Fibroblast of skin of right quadriceps (primary cell): Measurements from ENCODE around the gene ZNF462.
"Not testable (repeated sequence)": the region's sequence is repeated elsewhere in the genome, so short reads cannot be mapped to it uniquely, and the experiment has no call there.

Experiments used
- DNase-seq: peaks from one replicate; pipeline ENCODE4 v3.0.0-alpha.2; 2013

ZNF462 gene, protein sequence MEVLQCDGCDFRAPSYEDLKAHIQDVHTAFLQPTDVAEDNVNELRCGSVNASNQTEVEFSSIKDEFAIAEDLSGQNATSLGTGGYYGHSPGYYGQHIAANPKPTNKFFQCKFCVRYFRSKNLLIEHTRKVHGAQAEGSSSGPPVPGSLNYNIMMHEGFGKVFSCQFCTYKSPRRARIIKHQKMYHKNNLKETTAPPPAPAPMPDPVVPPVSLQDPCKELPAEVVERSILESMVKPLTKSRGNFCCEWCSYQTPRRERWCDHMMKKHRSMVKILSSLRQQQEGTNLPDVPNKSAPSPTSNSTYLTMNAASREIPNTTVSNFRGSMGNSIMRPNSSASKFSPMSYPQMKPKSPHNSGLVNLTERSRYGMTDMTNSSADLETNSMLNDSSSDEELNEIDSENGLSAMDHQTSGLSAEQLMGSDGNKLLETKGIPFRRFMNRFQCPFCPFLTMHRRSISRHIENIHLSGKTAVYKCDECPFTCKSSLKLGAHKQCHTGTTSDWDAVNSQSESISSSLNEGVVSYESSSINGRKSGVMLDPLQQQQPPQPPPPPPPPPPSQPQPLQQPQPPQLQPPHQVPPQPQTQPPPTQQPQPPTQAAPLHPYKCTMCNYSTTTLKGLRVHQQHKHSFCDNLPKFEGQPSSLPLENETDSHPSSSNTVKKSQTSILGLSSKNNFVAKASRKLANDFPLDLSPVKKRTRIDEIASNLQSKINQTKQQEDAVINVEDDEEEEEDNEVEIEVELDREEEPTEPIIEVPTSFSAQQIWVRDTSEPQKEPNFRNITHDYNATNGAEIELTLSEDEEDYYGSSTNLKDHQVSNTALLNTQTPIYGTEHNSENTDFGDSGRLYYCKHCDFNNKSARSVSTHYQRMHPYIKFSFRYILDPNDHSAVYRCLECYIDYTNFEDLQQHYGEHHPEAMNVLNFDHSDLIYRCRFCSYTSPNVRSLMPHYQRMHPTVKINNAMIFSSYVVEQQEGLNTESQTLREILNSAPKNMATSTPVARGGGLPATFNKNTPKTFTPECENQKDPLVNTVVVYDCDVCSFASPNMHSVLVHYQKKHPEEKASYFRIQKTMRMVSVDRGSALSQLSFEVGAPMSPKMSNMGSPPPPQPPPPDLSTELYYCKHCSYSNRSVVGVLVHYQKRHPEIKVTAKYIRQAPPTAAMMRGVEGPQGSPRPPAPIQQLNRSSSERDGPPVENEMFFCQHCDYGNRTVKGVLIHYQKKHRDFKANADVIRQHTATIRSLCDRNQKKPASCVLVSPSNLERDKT (N-terminal part only)

DNA sequence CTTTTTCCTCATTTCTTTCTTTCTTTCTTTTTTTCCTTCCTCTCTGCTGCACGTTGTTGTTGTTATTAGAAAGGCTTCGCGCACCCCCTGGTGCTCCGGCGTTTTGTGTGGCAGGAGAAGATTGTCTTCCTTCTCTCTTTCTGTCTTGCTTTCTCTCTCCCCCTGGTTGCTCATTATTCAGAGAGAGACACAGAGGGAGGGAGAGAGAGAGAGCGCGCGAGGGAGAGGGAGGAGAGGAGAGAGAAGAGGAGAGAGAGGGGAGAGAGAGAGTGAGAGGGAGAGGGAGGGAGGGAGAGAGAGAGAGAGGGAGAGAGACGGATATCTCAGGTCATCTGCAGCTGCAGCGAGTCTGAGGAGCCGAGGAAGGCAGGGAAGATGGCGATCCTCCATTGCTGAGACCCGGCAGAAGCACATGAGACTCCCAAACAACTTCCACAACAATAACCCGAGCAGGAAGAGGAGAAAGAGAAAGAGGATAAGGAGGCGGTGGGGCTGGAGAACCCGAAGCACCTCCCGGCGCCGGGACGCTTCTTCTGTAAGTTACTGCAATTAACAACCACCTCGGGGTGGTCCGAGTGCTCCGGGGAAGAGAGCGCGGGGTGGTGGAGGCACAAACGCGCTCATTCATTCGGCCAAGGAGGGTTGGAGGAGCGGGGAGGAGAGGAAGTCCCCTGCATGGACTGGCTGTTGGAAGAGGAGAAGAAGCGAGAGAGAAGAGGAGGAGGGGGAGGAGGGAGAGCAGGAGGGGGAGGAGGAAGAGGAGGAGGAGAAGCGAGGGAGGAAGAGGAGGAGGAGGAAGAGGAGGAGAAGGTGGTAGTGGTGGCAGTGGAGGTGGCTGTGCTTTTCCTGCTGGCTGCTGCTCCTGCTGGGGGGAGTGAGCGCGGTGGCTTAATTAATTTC lies at the start of gene ZNF462:
ZNF462 (plus strand) TSS at position 346 of the 900 bp plus-strand sequence. CDS start 60,218 bp downstream, outside the sequence.
- peak; percentile 81 for DNase-seq

DNA sequence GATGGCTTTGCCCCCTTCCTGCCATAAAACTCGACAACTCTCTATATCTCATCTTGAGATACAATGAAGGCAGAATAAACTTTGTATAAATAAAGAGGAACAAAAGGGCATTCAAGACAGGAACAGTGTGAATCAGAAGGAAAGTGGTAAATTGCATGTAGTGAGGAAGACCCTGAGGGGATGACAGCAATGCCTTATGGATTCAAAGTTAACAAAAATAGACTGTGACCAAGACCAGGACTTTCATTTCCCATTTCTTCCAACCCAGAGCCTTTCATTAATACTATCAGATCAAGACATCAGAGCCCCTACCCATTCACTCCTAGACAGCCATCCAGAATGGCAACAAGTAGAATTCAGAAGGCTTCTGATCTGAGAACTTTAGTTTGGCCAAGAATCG lies 46.4 kb upstream of the ZNF462 start:
- DNase-seq: no peak

DNA sequence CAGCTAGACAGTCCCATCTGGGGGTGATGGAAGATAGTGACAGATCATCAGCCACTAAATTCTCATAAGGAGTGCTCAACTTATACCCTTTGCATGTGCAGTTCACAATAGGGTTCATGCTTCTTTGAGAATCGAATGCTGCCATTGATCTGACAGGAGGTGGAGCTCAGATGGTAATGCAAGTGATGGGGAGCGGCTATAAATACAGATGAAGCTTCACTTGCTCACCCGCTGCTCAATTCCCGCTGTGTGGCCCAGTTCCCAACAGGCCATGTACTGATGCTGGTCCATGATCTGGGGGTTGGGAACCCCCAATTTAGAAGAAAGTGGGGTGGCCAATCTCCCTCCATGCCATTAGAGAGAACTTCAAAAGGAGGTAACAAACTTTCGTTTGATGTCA lies 44.9 kb upstream of the ZNF462 start:
- DNase-seq: no peak

DNA sequence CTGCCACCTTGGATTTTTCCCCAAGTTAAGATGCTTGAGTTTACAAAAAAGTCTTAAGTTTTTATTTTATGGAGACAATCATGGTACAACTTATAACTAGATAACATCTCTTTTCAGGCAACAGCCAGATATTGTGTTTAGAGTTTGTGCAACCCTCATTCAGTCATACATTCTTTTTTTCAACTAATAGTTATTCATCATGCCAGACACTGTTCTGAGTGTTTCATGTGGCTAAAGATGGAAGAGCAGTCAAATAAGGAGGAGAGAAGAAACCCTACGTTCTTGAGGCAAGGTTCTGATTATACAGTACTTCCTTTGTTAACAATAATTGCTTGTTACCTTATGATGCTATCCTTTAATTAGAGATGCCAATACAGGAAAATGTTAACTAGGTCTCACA lies 42.1 kb upstream of the ZNF462 start:
- DNase-seq: no peak

DNA sequence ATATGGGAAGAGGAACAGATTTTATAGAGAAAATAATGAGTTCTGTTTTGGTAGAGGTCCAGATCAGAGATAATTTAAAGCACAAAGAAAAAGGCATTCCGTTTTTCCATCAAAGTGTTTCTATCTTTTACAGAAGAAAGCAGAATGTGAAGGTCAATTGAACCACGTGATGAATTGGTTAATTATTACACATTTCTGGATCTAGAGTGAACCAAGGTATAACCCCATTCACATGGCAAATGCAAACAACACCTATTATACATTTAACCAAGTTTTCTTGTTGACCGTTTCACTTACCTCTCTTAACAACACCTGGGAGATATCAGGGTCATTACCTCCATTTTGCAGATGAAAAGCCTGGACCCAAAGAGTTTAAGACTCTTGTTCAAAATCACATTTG lies 34.9 kb upstream of the ZNF462 start:
- DNase-seq: no peak

DNA sequence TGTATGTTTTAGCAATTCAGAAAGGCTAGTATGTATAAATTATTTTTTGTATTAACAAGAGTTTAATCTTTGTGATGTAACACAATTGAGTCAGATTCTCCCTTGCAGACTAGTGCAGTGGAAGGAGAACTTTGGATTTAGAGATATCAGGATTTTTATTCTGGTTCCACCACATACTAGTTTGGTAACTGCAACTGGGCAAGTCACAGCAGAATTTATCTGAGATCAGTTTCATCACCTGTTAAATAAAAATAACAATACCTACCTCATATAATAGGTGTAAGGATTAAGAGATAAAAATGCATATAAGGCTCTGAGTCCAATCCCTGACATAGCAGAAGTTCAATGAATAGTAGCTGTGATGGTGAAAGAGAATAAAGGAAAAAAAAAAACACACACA lies 34.0 kb upstream of the ZNF462 start:
- no peak for DNase-seq

DNA sequence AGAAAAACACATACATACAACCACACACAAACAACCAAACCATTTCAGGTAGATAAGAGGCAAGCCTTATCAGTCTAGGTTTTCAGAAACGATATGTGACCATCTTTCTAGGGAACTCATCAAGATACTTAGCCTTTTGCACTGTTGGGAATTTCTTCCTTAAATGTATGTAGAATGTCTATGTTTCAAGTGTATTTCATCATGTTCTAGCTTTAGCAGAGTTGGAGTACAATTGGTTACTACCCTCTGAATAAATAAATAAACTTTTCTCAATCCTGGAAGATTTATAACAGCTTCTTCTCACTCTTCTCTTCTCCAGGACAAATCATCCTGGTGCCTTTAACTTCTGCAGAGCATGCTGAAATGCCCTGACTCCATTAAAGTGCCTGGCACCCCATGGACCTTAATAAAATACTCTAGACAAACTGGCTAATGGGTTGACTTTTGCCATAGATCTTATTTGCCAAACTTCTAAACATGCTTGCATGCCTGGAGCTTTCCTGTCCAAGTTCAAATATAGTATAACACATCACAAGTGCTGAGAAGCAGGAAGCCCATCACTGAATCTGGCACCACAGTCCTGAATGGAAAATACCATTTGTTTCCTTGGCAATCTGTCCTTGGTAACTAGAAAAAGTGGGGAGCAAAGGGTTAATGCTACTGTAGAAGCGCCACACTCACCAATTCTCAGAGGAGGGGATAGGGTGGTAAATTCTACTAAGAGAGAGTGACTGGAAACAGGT lies 33.1 kb upstream of the ZNF462 start:
- DNase-seq: no peak

DNA sequence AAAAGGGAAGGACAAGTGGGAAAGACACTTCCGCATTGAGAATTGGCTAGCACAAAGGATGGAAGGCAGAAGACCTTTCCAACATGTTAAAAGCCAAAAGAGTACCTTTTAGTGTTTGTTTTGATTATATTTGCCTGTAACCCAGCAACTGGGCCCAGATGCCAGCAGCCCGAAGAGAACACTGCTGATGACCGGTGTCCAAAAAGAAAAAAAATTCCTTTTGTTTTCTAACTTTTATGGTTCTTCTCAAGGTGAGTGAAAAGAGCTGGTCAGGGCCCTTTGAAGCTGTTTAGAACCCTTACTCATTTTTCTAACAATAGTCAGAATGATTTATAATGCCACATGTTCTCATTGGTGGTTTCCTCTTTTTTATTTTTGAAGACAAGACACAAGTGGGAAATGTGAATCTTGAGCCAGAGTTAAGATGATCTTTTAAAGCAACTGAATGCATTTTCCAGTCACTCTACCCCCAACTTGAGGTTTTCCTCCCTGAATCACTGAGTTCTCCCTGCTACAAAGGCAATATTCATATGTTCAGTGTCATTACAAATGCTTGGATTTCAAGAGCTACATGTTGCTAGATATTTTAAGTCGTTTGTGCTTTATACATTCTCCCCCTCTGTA lies 32.3 kb upstream of the ZNF462 start:
- DNase-seq: peak; percentile 18

DNA sequence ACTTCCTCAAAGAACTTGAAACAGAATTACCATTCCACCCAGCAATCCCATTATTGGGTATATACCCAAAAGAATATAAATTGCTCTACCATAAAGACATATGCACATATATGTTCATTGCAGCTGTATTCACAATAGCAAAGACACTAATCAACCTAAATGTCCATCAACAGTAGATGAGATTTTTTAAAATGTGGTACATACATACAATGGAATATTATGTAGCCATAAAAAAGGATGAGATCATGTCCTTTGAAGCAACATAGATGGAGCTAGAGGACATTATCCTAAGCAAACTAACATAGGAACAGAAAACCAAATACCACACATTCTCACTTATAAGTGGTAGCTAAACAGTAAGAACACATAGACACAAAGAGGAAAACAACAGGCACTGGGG lies 28.1 kb upstream of the ZNF462 start:
- no peak for DNase-seq

DNA sequence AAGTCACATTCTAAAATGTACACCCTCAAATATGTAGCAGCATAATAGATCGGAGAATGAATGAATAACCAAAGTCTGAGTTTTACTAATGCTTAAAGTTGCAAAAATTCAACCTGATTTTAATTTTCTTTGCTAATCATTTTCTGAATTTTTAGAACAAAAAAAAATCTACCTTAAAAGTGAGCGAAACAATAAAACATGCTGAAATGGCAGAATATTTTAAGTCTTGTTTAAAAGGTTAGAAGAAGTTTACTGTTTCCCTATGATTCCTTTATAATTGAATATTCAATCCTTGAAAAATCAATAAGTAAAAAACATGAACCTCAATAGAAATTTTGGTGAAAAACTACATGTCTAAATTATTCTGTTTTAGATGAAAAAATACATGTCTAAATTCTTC lies 27.1 kb upstream of the ZNF462 start:
- no peak for DNase-seq

DNA sequence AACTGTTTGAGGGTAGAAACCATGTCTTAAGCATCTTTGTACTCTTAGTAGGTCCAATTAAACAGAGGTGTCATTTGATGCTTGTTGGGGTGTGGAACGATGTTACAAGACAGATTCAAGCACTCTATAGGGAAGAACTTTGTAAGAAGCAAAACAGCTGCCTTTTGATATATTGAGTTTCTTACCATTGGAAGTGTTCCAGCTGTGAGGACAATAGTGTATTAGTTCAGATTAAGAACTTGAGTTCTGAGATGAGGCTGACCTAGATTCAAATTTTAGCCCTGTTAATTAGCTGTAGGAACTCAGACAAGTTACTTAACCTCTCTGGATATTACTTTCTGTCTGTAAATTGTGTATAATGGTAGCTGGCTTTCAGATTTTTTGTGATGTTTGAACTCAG lies 19.6 kb upstream of the ZNF462 start:
- no peak for DNase-seq

DNA sequence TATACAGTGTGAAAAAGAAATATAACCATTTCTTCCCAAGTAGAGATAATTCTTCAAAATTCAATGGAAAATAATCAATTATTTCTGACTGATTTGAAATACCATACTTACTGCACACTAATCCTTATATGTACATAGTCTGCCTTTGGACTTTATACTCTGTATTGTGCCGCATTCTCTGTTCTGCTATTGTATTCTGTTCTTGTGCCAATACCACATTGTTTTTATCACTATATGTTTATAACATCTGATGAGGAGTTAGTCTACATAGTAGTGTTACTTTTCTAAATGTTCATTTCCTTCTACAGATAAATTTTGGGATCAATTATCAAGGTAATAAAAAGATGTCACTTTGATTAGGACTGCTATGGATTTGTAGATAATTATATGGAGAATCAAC lies 16.7 kb upstream of the ZNF462 start:
- no peak for DNase-seq

DNA sequence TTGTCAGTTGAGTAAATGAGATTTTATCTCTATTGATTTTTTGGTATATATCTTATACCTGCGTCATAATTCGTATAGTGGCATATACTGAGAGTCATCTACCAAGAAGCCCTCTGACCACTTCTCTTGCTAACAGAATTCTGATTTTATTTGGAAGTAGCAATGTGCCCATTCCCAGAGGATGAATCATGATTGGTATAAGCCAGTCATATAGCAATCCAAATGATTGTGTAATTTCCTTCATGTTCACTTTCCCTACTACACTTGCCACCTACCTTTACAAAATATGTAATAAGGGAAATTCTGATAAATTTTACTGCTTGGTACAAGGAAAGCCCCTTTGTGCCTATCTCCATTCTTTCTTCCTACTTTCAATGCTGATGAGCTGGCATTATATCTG lies 16.1 kb upstream of the ZNF462 start:
- peak; percentile 58 for DNase-seq

DNA sequence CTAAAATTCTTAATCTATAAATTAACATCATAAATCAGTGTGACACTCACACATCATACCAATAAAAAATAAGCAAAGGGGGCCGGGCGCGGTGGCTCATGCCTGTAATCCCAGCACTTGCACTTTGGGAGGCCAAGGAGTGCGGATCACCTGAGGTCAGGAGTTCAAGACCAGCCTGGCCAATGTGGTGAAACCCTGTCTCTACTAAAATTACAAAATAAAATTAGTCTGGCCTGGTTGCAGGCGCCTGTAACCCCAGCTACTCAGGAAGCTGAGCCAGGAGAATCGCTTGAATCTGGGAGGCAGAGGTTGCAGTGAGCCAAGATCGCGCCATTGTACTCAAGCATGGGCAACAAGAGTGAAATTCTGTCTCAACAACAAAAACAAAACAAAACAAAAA lies 11.3 kb upstream of the ZNF462 start:
- not testable (repeated sequence) for DNase-seq

DNA sequence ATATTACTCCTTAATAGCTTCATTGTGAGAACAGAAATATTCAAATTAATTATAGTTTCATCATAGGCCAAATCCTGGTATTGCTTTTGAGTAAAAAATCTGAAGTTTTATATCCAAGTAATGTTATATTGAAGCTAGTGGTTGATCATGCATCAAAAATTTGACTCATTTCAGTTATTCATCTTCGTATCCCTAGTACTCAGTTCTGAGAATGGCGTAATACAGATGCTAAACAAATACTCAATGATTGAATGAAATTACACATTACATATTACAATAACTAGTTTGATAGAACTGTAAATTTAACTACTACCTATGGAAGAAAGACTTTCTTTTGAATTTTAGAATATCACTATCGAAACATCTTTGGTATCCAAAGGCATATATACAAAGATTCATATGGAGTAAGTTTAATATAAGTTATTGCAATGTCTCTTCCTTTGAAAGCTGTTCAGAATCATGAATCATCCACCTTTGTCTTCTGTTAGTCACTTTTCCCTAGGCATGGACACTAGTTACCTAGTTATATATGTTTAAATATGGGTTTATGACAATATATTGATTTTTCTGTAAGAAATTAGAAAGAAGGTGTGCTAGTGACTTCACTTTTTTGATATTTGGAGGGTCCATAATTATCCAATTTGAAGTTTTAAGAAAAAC lies 5.0 kb upstream of the ZNF462 start:
- no peak for DNase-seq

DNA sequence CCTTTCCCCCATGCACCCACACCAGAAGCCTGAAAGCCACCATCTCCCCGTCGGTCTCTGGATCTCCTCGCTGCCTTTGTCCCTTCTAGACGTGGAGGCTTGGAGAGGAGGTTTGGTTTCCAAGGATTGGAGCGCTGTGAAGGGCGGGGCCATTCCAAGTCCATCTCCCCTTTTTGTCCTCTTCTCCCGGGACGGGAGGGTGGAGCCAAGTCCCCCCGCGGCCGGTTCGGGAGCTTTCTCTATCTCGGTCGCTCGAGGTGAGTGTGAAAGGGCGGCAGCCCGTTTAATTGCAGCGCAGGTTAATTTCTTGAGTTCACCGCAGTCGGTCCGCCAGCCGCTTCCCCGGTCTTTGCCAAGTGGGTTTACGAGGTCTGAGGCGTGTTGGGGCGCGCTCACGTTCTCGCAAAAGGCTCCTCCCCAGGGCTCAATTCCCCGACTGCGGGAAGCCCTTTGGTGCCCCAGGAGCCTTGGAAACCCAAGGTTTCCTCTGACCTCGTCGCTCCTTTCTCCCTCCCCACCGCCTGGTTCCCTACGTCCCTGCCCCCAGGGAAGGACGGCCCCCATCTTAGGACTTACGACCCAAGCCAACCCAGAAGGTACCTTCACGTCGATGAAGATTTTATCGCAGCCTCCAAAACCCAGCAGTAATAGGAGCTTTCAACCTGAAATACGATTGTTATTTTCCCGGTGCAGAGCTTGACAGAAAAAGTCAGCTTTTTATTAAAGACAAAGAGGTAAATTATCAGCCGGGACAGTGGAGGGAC lies 2.8 kb upstream of the ZNF462 start:
- DNase-seq: peak; percentile 32

DNA sequence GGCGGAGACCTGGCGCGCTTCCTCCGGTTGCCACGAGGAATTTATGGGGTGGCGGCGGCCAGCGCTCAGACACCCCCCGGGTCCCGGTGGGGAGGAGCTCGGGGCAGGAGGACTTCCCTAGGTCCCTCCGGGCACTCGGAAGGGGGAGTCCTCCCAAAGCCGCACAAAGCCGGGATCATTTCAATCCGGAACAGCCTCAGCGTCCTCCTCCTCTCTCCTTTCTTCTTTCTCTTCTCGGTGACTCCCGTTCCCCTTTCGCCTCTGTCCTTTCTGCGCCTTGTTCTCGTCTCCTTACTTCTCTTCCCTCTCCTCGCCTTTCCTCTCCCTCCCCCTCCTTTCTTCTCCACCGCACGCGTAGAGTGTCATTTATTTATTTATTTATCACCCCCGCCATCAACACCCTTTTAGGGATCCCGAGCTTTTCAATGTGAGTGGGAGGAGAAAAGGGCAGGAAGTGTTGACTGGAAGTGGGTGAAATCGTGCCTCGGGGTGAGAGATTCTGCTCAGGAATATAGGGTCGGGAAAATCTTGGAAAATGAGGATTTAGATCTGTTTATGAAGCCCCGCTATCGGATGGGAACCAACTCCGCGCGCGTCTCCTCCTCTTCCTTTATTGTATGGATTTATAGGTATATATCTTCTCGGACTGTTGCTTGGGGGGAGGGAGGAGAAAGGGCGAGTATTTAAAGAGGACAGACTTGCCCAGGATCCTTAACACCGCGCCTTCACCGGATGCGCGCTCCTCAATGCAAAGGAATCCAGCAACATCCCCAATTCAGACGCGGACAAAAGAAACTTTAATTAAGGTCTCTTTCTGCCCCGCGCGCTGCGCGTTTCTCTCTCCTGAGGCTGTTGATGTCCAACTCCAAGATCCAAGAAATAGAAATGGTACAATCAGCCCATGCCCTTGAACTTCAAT lies 2.0 kb upstream of the ZNF462 start:
- DNase-seq: peak; percentile 50

DNA sequence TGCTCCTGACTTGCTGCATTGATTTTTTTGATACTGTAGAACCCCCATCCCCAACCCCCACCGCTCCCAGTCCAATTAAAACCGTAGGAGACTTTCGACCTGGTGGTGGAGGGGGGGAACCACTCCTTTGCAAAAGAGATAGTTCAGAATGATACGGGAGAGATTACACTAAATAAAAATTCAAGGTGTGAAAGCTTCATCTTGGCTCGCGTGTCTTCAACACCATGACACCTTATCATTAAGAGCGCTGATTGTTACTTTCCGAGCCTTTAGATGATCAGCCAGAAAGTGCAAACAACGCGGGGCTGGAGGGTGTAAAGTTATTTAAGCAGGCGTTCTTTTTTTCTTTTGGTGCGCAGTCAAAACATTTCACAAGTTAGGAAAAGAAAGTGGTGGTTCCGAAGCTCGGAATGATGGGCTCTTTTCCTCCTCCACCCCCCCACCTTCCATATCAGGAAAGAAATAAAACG lies 1.3 kb upstream of the ZNF462 start:
- no peak for DNase-seq
